HG02610 (cell line): ENCODE results near the gene ZCCHC24.

Experiments
- ATAC-seq: cut with Tn5 transposase; IDR thresholded peaks from one replicate; pipeline ENCODE4 v1.9.1; 2021; ENCODE audit warnings: mild to moderate bottlenecking, moderate library complexity; ENCODE audit not compliant: unreplicated experiment

Gene ZCCHC24

GRCh38 chr10:79412516-79412915, 32.9 kb downstream of the ZCCHC24 start:
- ATAC-seq, result no peak

- no peak for ATAC-seq
Observed at GRCh38 chr10:79411546-79412495, 33.6 kb downstream of the ZCCHC24 start.

- ATAC-seq, result no peak
Observed at GRCh38 chr10:79410315-79411094, 34.9 kb downstream of the ZCCHC24 start.

- ATAC-seq, result no peak
Observed at GRCh38 chr10:79409726-79410085, 35.7 kb downstream of the ZCCHC24 start.

- ATAC-seq, result no peak
Observed at GRCh38 chr10:79409038-79409725, 36.2 kb downstream of the ZCCHC24 start.

- ATAC-seq, result no peak
Observed at GRCh38 chr10:79407811-79408795, 37.3 kb downstream of the ZCCHC24 start.

- ATAC-seq, result no peak
Observed at GRCh38 chr10:79407423-79407796, 38.0 kb downstream of the ZCCHC24 start.

- no peak for ATAC-seq
Observed at GRCh38 chr10:79406683-79407422, 38.6 kb downstream of the ZCCHC24 start.

GRCh38 chr10:79405995-79406515, 39.4 kb downstream of the ZCCHC24 start:
- ATAC-seq, result no peak

- no peak for ATAC-seq
Observed at GRCh38 chr10:79405221-79405994, 40.0 kb downstream of the ZCCHC24 start.

GRCh38 chr10:79404690-79405131, 40.7 kb downstream of the ZCCHC24 start:
- no peak for ATAC-seq

GRCh38 chr10:79404231-79404609, 41.2 kb downstream of the ZCCHC24 start:
- no peak for ATAC-seq

- ATAC-seq, result no peak
Observed at GRCh38 chr10:79403441-79404230, 41.8 kb downstream of the ZCCHC24 start.

GRCh38 chr10:79402951-79403350, 42.5 kb downstream of the ZCCHC24 start:
- no peak for ATAC-seq

GRCh38 chr10:79402625-79402946, 42.8 kb downstream of the ZCCHC24 start:
- ATAC-seq, result no peak

- ATAC-seq, result no peak
Observed at GRCh38 chr10:79401015-79401921, 44.2 kb downstream of the ZCCHC24 start.
